WI38 (cell line): ENCODE results near the gene ARRDC2.

Source experiments
- H3K4me3 ChIP-seq: 2 replicates; pipeline ENCODE4 v1.5.1; 2011; ENCODE audit warnings: low read depth, mild to moderate bottlenecking, control low read depth, low read length
- CTCF ChIP-seq: IDR thresholded peaks from 2 replicates; pipeline ENCODE4 v1.5.1; 2012; ENCODE audit warnings: low read depth, mild to moderate bottlenecking, control low read depth, low read length

ARRDC2 gene

DNA sequence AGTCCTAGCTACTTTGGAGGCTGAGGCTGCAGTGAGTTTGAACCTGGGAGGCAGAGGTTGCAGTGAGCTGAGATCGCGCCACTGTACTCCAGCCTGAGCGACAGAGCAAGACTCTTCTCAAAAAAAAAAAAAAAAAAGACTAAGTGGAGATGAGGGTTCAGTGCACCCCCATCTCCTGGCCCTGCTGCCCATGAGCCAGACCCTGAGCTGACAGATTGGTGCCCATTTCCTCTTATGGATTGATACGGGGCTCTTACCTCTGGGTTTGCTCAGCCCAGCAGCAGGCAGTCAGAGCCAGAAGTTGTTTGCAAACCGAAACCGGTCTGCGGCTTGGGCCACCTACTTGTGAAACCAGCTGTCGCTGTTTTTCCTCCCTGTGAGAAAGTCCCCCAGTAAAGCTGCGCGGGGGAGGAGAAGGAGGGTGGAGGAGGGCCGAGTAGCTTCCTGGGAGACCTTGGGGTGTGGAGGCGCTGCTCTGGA lies 36.9 kb downstream of the ARRDC2 start:
- H3K4me3 ChIP-seq: peak overlapping the region; percentile 26
- no peak for TF ChIP-seq CTCF

GRCh38 chr19:18045307-18046050 lies 37.5 kb downstream of the ARRDC2 start:
- TF ChIP-seq CTCF: no peak
- H3K4me3 ChIP-seq: peak overlapping the region; percentile 26

DNA sequence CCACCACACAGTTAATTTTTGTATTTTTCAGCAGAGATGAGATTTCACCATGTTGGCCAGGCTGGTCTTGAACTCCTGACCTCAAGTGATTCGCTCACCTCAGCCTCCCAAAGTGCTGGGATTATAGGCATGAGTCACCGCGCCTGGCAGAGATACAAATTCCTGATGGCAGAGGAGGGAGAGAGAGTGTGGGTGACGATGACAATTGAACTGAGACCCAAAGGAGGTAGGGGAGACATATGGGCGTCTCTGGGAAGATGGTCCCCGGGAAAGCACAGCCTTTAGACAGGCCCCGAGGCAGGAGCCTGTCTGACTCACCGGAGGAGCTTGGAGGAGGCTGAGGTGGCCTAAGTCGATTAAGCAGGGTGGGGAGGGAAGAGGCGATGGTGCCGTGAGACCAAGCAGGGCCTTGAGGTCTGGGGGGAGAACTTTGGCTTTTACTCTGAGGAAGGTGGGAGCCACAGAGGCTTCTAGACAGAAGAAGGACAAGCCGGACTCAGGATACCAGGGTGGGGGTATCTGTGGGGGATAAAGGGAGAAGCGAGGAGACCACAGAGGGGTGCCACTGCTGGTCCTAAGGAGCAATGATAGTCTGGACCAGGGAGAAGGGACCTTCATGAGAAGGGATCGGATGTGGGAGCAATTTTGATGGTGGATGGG lies 38.2 kb downstream of the ARRDC2 start:
- no peak overlapping the region for H3K4me3 ChIP-seq
- no peak for TF ChIP-seq CTCF

- TF ChIP-seq CTCF: no peak
- H3K4me3 ChIP-seq: no peak overlapping the region
Measured at GRCh38 chr19:18049385-18049784, 41.4 kb downstream of the ARRDC2 start.

DNA sequence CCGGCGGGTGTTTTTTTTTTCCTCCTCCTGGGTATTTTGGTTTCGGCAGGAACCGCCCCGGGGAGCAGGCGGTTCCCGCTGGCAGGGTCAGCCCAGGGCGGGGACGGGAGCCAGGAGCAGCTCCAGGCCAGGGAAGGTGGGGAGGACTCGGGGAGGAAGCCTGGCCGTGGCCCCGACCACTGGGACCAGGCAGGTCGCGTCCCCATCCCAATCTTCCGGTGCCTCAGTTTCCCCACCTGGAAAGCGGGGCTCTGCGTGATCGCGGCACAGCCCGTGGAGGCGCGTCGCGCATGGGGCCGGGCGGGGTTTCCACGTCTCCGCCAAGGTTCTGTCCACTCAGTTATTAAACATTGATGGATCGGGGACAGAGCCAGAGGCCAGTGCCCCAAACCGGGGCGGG lies 43.9 kb downstream of the ARRDC2 start:
- no peak for TF ChIP-seq CTCF
- H3K4me3 ChIP-seq: no peak overlapping the region

GRCh38 chr19:18053576-18054219 lies 45.7 kb downstream of the ARRDC2 start:
- no peak overlapping the region for H3K4me3 ChIP-seq
- no peak for TF ChIP-seq CTCF

DNA sequence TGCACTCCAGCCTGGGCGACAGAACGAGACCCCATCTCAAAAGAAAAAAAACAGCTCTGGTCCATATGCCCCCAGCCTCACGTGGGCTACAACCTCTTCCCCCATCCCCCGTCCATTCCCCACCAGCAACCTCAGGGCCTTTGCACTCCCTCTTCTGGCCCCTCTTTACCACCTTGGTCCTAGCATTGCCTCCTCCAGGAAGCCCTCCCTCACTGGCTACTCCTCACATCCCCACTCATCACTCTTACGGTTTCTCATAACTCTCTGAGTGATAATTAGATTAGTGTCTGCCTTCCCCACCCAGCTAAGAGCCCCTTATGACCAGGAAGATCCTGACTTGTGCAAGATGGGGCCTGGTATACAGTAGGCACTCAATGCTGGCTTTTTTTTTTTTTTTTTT lies 48.0 kb downstream of the ARRDC2 start:
- no peak for TF ChIP-seq CTCF
- no peak overlapping the region for H3K4me3 ChIP-seq
